Measurements from ENCODE around the gene ITGA8. TPM values are rescaled to one million over a fixed set of nuclear protein-coding genes. Genes with fewer than 3 reads are reported as not detected.

The ITGA8 gene
- total and polyA plus RNA-seq, 9 of the 15 experiments (the other 6 are each of a cell fraction or from before 2014, with no cell fraction given), result 0.01 to 0.07 (median 0.04) TPM; not detected in 5

- FAIRE-seq (no peak), DNase-seq (ENCODE audit: extremely low read depth in 1 of 4, low spot score in 3 of 4) (peak; percentile 19 to 49 (median 30)), ATAC-seq (peak; percentile 60)
- Histone ChIP-seq H3K4me1 (replicated peaks in 1 of 2; ENCODE audit: control insufficient read depth in 2 of 2, insufficient read depth in 2 of 2, low read length in 2 of 2) (peaks cover 13 to 48% of the 10 kb centered on the region in 2 experiments), H3K36me3 (ENCODE audit: control insufficient read depth, insufficient read depth, low read length) (no peaks in the 10 kb centered on the region), H3K9me1 (ENCODE audit: control insufficient read depth, insufficient read depth, low read length) (no peaks in the 10 kb centered on the region), H3K9ac (ENCODE audit: insufficient read depth in 1 of 2, low read depth in 2 of 2, low read length in 2 of 2) (peak overlapping the region in 1 of 2 experiments; percentile 29; a peak in 3 of 4 replicates), H3K79me2 (ENCODE audit: control insufficient read depth, insufficient read depth, low read length) (no peaks in the 10 kb centered on the region), H3K27me3 (ENCODE audit: control insufficient read depth in 2 of 2, insufficient read depth in 2 of 2, low read length in 2 of 2) (no peaks in the 10 kb centered on the region), H3K4me3 (no peak overlapping the region), H3K27ac (ENCODE audit: extremely low read depth, low read depth, low read length) (peak overlapping the region; percentile 42; the same call in 2 of the 3 replicates), H4K20me1 (replicated peaks; ENCODE audit: control insufficient read depth, insufficient read depth, low read length) (no peaks in the 10 kb centered on the region), H3K9me3 (replicated peaks; ENCODE audit: control insufficient read depth, insufficient read depth, low read depth, low read length) (no peaks in the 10 kb centered on the region), H2AFZ (ENCODE audit: low read depth, low read length) (peak overlapping the region; percentile 84), H3K4me2 (ENCODE audit: insufficient read depth, low read length) (peak overlapping the region; percentile 53)
- in situ Hi-C loops (cut with MboI) (no loop called here), intact Hi-C loops (cut with micrococcal nuclease) (no loop called here)
- ChIA-PET POLR2A (no interaction called here), CTCF (ENCODE audit: low intra/inter-chr PET ratio) (no interaction called here)
- no TSS peak for BruUV-seq (replicated peaks)
- WGBS (ENCODE audit: insufficient coverage, low coverage, missing lambda C conversion rate), result 8% methylated on average over 14 of the region's 14 CpGs
- TF ChIP-seq CEBPG (CRISPR knock-in tag; IDR thresholded peaks at IDR 0.05) (no peak), CEBPG (tag; conservative IDR thresholded peaks at IDR 0.05 in 1 of 2, IDR thresholded peaks at IDR 0.05 in 1 of 2) (no peak), STAT5A (IDR thresholded peaks at IDR 0.05; ENCODE audit: borderline replicate concordance, low read length) (0 out of 2 replicates have a peak, but pooled peaks have one; percentile 15), ZBTB11 (CRISPR knock-in tag; IDR thresholded peaks at IDR 0.05) (no peak), GTF3C2 (IDR thresholded peaks at IDR 0.05; ENCODE audit: borderline replicate concordance, extremely low read depth, insufficient read length) (no peak), ZBTB7A (IDR thresholded peaks at IDR 0.05; ENCODE audit: borderline replicate concordance, control insufficient read depth, low read depth, low read length) (no peak), CREM (IDR thresholded peaks at IDR 0.05; ENCODE audit: low read depth) (no peak), JUND (IDR thresholded peaks at IDR 0.05; ENCODE audit: borderline replicate concordance, low read depth, low read length) (peak; percentile 60), JUND (tag; IDR thresholded peaks at IDR 0.05; ENCODE audit: borderline replicate concordance, low read depth, low read length) (peak; percentile 84; the same call in 2 of the 3 replicates), BHLHE40 (IDR thresholded peaks at IDR 0.05; ENCODE audit: low read length) (no peak), GTF2F1 (IDR thresholded peaks at IDR 0.05; ENCODE audit: low read depth, low read length) (no peak), LEF1 (IDR thresholded peaks at IDR 0.05) (no peak)
These were observed 236.3 kb downstream of the ITGA8 start for GRCh38 chr10:15483215-15484075.
